Ishikawa (cell line): ENCODE data around the gene PEAK3.

ENCODE experiments used
- CEBPB ChIP-seq: IDR thresholded peaks from 2 replicates; pipeline ENCODE4 v1.6.1; 2012
- CREB1 ChIP-seq: IDR thresholded peaks from 2 replicates; pipeline ENCODE4 v1.6.1; 2012; ENCODE audit warnings: low read depth
- EGR1 ChIP-seq: IDR thresholded peaks from 2 replicates; pipeline ENCODE4 v1.6.1; 2012
- EP300 ChIP-seq: IDR thresholded peaks from 2 replicates; pipeline ENCODE4 v1.6.1; 2012; ENCODE audit warnings: borderline replicate concordance
- FOXM1 ChIP-seq: IDR thresholded peaks from 2 replicates; pipeline ENCODE4 v1.6.1; 2012; ENCODE audit warnings: low read depth, borderline replicate concordance
- NFIC ChIP-seq: IDR thresholded peaks from 2 replicates; pipeline ENCODE4 v1.6.1; 2012
- RAD21 ChIP-seq: IDR thresholded peaks from 2 replicates; pipeline ENCODE4 v1.6.1; 2012; ENCODE audit warnings: low read depth
- TAF1 ChIP-seq: IDR thresholded peaks from 2 replicates; pipeline ENCODE4 v1.6.1; 2012; ENCODE audit warnings: low read depth, mild to moderate bottlenecking
- TCF12 ChIP-seq: IDR thresholded peaks from 2 replicates; pipeline ENCODE4 v1.6.1; 2012; ENCODE audit warnings: low read depth
- TEAD4 ChIP-seq: IDR thresholded peaks from 2 replicates; pipeline ENCODE4 v1.6.1; 2012
- YY1 ChIP-seq: IDR thresholded peaks from 2 replicates; pipeline ENCODE4 v1.6.1; 2012; ENCODE audit warnings: low read depth
- ZBTB7A ChIP-seq: IDR thresholded peaks from 2 replicates; pipeline ENCODE4 v1.6.1; 2012; ENCODE audit warnings: low read depth
- TF ChIP-seq, protein P1 (sequence below): IDR thresholded peaks from 2 replicates; pipeline ENCODE4 v1.6.1; 2012
- TF ChIP-seq, protein P2 (sequence below): IDR thresholded peaks from 2 replicates; pipeline ENCODE4 v1.6.1; 2012; ENCODE audit warnings: low read depth, mild to moderate bottlenecking
- TF ChIP-seq, protein P3 (sequence below): IDR thresholded peaks from 2 replicates; pipeline ENCODE4 v1.6.1; 2012

The PEAK3 gene

DNA sequence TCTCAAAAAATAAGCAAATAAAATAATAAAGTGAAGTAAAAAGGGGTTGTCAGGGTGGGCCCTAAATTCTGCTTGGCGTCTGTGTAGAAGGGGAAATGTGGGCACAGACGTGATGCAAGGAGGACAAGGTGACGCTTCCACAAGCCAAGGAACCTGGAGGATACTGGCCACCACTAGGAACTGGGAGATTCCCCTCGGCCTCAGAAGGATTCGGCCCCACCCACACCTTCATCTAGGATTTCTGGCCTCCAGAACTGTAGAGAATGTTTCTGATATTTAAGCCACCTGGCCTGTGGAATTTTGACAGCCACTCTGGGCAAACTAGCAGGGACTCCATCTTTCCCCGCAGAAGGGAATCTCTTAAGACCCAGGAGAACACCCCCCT is 47.0 kb downstream of the PEAK3 start:
- TF ChIP-seq NFIC: no peak
- TF ChIP-seq, protein P1, sequence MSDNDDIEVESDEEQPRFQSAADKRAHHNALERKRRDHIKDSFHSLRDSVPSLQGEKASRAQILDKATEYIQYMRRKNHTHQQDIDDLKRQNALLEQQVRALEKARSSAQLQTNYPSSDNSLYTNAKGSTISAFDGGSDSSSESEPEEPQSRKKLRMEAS: no peak
- TF ChIP-seq FOXM1: no peak
- TF ChIP-seq EP300: no peak
- TF ChIP-seq CEBPB: no peak

DNA sequence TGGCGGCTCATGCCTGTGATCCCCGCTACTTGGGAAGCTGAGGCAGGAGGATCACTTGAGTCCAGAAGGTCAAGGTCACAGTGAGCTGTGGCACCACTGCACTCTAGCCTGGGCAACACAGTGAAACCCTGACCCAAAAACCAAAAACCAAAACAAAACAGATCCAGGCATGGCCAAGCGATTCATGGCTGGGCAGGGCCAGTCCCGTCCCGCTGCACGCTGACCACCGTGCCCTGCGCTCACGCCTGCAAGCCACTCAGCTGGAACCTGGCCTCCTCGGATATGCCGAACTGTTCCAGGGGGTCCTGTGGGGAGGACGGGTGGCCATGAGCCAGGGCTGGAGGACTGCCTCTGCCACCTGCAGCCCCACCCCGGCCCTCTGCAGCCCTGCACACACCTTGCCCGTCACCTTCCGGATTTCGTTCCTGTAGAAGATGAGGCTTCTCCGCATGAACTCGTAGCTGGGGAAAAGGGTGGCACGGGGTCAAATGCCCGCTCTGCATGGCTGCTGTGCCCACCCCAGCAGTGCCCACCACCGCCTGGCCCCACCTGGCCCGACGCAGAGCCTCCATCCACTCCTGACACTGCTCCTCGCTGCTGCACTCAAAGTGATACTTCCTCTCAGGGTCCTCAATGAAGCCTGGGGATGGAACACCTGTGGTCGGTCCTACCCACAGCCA is 48.2 kb downstream of the PEAK3 start:
- TF ChIP-seq EP300 (no peak), EGR1 (no peak), CREB1 (no peak), FOXM1 (no peak), YY1 (no peak), ZBTB7A (no peak)
- TF ChIP-seq, protein P2, sequence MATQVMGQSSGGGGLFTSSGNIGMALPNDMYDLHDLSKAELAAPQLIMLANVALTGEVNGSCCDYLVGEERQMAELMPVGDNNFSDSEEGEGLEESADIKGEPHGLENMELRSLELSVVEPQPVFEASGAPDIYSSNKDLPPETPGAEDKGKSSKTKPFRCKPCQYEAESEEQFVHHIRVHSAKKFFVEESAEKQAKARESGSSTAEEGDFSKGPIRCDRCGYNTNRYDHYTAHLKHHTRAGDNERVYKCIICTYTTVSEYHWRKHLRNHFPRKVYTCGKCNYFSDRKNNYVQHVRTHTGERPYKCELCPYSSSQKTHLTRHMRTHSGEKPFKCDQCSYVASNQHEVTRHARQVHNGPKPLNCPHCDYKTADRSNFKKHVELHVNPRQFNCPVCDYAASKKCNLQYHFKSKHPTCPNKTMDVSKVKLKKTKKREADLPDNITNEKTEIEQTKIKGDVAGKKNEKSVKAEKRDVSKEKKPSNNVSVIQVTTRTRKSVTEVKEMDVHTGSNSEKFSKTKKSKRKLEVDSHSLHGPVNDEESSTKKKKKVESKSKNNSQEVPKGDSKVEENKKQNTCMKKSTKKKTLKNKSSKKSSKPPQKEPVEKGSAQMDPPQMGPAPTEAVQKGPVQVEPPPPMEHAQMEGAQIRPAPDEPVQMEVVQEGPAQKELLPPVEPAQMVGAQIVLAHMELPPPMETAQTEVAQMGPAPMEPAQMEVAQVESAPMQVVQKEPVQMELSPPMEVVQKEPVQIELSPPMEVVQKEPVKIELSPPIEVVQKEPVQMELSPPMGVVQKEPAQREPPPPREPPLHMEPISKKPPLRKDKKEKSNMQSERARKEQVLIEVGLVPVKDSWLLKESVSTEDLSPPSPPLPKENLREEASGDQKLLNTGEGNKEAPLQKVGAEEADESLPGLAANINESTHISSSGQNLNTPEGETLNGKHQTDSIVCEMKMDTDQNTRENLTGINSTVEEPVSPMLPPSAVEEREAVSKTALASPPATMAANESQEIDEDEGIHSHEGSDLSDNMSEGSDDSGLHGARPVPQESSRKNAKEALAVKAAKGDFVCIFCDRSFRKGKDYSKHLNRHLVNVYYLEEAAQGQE: no peak
- TF ChIP-seq, protein P3, sequence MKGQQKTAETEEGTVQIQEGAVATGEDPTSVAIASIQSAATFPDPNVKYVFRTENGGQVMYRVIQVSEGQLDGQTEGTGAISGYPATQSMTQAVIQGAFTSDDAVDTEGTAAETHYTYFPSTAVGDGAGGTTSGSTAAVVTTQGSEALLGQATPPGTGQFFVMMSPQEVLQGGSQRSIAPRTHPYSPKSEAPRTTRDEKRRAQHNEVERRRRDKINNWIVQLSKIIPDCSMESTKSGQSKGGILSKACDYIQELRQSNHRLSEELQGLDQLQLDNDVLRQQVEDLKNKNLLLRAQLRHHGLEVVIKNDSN: no peak

DNA sequence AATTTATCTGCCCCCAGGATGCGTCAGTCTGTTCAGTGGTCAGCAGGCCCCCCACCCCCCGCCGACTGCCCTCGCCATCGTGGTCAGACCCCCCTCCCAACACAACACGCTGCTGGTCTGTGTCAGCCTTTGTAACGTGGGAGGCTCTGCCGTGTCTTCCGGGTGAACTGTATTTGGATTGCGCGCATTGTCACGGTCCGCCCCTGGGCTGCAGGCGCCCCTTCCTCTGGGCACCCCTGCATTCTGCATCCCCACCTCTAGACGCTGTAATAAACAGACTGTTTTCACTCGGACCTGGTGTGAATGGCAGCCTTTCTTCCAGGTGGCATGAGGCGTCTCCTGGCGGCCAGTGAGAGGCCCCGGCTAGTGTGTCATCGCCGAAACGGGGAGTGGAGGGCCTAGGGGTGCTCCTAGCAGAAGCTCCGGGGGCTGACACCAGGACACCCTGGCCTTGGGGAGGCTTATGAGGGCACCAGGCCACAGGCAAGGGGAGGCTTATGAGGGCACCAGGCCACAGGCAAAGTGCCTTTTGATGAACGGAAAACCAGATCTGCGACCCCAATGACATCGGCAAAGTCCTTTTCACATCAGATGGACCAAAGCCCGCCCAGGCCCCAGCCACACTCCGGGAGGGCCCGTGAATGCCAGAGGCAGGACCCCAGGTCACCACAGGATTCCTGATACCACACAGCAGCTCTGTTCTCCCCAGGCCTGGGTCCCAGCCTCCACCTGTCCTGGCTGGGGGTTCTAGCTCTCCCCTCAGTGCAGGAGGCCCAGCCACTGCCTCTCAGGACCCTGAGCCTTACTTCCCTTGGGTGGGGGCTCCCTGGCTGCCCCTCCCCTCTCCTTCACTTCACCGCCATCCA is 49.5 kb downstream of the PEAK3 start:
- no peak for TF ChIP-seq EP300
- no peak for TF ChIP-seq FOXM1
- no peak for TF ChIP-seq YY1
- TF ChIP-seq, protein P3: no peak

DNA sequence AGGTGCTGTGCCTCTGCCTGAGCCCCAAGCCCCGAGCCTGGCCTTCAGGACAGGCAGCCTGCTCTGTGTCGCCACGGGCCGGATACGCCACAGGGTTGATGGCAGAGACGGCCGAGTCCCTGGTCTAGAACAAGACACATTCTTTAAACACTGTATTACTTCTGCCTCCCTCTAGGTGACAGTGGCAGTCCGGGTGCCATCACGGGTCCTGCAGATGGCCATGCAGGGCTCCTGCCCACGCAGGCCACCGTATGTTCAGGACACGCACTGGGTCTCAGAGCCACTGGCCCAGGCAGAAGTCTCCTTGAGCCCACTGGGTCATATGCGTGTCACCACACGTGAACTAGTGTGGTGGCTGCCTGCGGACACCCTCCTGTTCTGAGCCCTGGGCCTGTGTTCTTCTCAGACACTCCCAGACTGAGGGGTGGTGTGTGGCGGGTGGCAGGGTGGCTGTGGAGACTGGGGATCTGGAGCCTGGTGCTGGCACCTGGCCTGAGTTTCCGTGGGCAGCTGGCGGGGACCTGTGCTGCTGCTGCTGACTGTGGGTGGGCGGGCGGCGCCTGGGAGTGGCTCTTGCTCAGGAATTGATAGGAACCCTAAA is 50.3 kb downstream of the PEAK3 start:
- TF ChIP-seq TAF1: no peak
- TF ChIP-seq ZBTB7A: no peak
- no peak for TF ChIP-seq EGR1
- TF ChIP-seq, protein P1: no peak
- no peak for TF ChIP-seq EP300
- no peak for TF ChIP-seq CREB1
- no peak for TF ChIP-seq RAD21
- no peak for TF ChIP-seq CEBPB
- TF ChIP-seq, protein P3: no peak
- TF ChIP-seq TEAD4: no peak

DNA sequence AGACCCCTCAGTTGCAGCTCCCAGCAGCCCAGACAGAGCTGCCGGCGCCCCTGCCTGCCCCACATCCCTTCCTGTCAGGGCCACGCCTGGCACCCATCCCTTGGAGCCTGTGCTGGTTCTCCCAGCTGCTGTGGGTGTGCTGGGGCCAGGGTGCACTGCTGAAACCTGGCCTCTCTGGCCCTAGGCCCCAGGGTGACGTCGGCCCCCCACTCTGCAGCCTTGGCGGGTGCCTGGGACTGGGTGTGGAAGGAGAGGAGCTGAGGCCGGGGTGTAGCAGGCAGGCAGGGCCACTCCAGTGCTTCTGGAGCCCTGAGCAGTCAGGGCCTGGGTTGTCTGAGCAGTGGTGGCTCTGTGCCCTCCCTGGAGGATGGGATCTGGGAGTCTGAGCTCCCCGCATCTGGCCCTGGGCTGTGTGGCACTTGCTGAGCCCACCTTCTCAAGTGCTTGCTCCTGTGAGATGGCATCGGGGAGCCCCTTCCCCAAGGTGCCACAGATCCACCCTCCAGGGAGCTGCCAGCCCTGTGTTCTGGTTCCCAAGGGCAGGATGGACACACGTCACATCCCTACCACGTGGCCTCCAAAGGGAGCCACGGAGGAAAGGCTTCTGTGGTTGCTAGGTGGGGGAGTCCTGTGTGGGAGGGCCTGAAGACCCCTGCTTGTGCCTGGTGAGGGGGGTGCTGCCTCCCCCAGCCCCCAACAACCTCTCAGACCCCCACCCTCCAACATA is 51.0 kb downstream of the PEAK3 start:
- TF ChIP-seq CREB1 (no peak), TCF12 (no peak), YY1 (no peak), CEBPB (no peak), RAD21 (no peak), EP300 (no peak), TEAD4 (no peak), FOXM1 (no peak), EGR1 (no peak), TAF1 (no peak), NFIC (no peak), ZBTB7A (no peak)
- TF ChIP-seq, protein P2: no peak
- TF ChIP-seq, protein P1: no peak
- TF ChIP-seq, protein P3: no peak
